Measurements from ENCODE around the gene OR6B1.
"Not testable (repeated sequence)": the region's sequence is repeated elsewhere in the genome, so short reads cannot be mapped to it uniquely, and the experiment has no call there.

The OR6B1 gene

GRCh38 chr7:144006692-144007042 lies 6.5 kb downstream of the OR6B1 start:
- TF ChIP-seq ZNF384 (IDR thresholded peaks at IDR 0.05) (no peak), HDGF (IDR thresholded peaks at IDR 0.05; ENCODE audit: borderline replicate concordance) (no peak), FOXK2 (IDR thresholded peaks at IDR 0.05) (no peak), TARDBP (IDR thresholded peaks at IDR 0.05) (no peak), CTBP1 (IDR thresholded peaks at IDR 0.05; ENCODE audit: borderline replicate concordance) (no peak), ELF4 (IDR thresholded peaks at IDR 0.05) (no peak)
- POLR2A ChIA-PET, result no interaction called here

DNA sequence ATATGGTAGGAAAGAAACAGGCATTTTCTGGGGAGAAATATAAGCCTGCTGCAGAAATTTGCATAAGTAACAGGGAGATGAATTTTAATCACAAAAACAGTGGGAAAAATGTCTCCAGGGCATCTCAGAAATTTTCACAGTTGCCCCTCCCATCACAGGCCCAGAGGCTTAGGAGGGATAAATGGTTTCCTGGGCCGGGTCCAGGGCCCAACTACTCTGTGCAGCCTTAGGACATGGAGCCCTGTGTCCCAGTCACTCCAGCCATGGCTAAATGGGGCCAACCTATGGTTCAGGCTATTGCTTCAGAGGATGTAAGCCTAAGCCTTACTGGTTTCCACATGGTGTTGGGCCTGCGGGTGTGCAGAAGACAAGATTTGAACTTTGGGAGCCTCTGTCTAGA lies 9.2 kb downstream of the OR6B1 start:
- ChIA-PET CTCF (no interaction called here), POLR2A (no interaction called here)
- DNase-seq (ENCODE audit: extremely low spot score), result no peak
- no peak for TF ChIP-seq ZNF384 (IDR thresholded peaks at IDR 0.05)
- TF ChIP-seq, protein P1, sequence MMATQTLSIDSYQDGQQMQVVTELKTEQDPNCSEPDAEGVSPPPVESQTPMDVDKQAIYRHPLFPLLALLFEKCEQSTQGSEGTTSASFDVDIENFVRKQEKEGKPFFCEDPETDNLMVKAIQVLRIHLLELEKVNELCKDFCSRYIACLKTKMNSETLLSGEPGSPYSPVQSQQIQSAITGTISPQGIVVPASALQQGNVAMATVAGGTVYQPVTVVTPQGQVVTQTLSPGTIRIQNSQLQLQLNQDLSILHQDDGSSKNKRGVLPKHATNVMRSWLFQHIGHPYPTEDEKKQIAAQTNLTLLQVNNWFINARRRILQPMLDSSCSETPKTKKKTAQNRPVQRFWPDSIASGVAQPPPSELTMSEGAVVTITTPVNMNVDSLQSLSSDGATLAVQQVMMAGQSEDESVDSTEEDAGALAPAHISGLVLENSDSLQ (IDR thresholded peaks at IDR 0.05), result no peak
- no peak for TF ChIP-seq FOXM1 (IDR thresholded peaks at IDR 0.05; ENCODE audit: borderline replicate concordance)

More at GRCh38 chr7:144006692-144007042, 6.5 kb downstream of the OR6B1 start:
- CTCF ChIA-PET, result no interaction called here
- no peak for DNase-seq (ENCODE audit: extremely low spot score)

- POLR2A ChIA-PET, CTCF ChIA-PET: not testable (repeated sequence)
Measured at GRCh38 chr7:144010061-144010460, 9.9 kb downstream of the OR6B1 start.

GRCh38 chr7:144010821-144011220 lies 10.7 kb downstream of the OR6B1 start:
- POLR2A ChIA-PET; DNase-seq (ENCODE audit: extremely low spot score); CTCF ChIA-PET: not testable (repeated sequence)

More at GRCh38 chr7:144010061-144010460, 9.9 kb downstream of the OR6B1 start:
- DNase-seq (ENCODE audit: extremely low spot score), result not testable (repeated sequence)

DNA sequence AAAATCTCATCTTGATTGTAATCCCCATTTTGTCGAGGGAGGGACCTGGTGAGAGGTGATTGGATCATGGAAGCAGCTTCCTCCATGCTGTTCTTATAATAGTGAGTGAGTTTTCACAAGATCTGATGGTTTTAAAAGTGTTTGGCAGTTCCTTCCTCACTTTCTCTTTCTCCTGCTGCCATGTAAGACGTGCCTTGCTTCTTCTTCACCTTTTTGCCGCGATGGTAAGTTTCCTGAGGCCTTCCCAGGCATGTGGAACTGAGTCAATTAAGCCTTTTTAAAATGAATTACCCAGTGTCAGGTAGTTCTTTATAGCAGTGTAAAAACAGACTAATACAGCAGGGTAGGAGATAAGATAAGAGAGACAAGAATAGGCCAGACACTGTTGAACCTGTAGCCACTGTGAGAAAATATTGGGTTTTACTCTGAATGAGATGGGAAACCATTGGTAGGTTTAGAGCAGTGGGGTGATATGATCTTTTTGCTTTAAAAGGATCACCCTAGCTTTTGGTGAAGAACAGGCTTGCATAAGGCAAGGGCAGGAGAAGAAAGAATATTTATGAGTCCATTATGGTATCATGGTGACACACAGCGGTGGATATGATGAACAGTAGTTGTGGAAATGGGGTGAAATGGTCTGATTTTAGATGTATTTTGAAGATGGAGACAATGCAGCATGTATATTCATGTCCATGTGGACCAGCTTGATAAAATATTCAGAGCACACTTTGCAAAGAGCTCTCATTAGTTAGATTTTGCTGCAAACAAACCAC lies 11.5 kb downstream of the OR6B1 start:
- ChIA-PET CTCF (interaction anchor here (0.7 kb wide), 1 partner anchor 426 kb away, joined by 4 read pairs; no protein-coding TSS in a partner anchor), POLR2A (no interaction called here)
- TF ChIP-seq CTBP1 (IDR thresholded peaks at IDR 0.05; ENCODE audit: borderline replicate concordance) (no peak), NFRKB (IDR thresholded peaks at IDR 0.05) (no peak), LEF1 (IDR thresholded peaks at IDR 0.05; ENCODE audit: borderline replicate concordance) (no peak), TARDBP (IDR thresholded peaks at IDR 0.05) (no peak), ELF4 (IDR thresholded peaks at IDR 0.05) (no peak), FOXK2 (IDR thresholded peaks at IDR 0.05) (no peak), ARNT (IDR thresholded peaks at IDR 0.05) (no peak), FOXA1 (IDR thresholded peaks at IDR 0.05) (no peak), HDGF (IDR thresholded peaks at IDR 0.05; ENCODE audit: borderline replicate concordance) (no peak)
- TF ChIP-seq, protein P1 (IDR thresholded peaks at IDR 0.05), result no peak
- DNase-seq (ENCODE audit: extremely low spot score), result no peak

DNA sequence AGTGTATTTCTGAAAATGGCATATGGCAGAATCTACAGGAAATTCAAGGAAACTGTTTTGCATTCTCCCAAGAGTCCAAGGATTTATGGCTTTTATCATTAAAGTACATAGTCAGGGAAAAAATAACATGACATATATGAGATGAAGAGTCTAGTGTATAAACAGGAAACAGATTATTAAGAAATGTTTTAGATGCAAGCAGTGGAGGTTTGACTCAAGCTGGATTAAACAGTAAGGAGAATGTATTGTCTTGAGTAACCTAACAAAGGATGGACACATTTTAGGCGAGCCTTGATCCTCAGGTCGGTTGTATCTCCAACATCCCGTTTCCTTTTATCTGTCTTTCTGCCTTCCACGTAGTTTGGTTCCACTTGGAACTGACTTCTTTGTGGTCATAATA lies 17.9 kb downstream of the OR6B1 start:
- no peak for TF ChIP-seq FOXM1 (IDR thresholded peaks at IDR 0.05; ENCODE audit: borderline replicate concordance)
- TF ChIP-seq ARNT (IDR thresholded peaks at IDR 0.05), result no peak
- no peak for TF ChIP-seq NFRKB (IDR thresholded peaks at IDR 0.05)
- TF ChIP-seq ELF4 (IDR thresholded peaks at IDR 0.05), result no peak
- TF ChIP-seq FOXK2 (IDR thresholded peaks at IDR 0.05), result no peak
- TF ChIP-seq L3MBTL2 (conservative IDR thresholded peaks at IDR 0.05), result no peak
- TF ChIP-seq BHLHE40 (IDR thresholded peaks at IDR 0.05; ENCODE audit: borderline replicate concordance), result no peak
- TF ChIP-seq CTBP1 (IDR thresholded peaks at IDR 0.05; ENCODE audit: borderline replicate concordance), result no peak
- no peak for TF ChIP-seq HDGF (IDR thresholded peaks at IDR 0.05; ENCODE audit: borderline replicate concordance)
- TF ChIP-seq, protein P1 (IDR thresholded peaks at IDR 0.05), result no peak
- no peak for TF ChIP-seq LEF1 (IDR thresholded peaks at IDR 0.05; ENCODE audit: borderline replicate concordance)
- no peak for TF ChIP-seq SP1 (IDR thresholded peaks at IDR 0.05)
- no peak for TF ChIP-seq ZNF384 (IDR thresholded peaks at IDR 0.05)
- no peak for TF ChIP-seq TARDBP (IDR thresholded peaks at IDR 0.05)
- no peak for TF ChIP-seq FOXA1 (IDR thresholded peaks at IDR 0.05)
- TF ChIP-seq SUZ12 (IDR thresholded peaks at IDR 0.05), result no peak
- ChIA-PET POLR2A (no interaction called here), CTCF (no interaction called here)
- DNase-seq (ENCODE audit: extremely low spot score), result no peak

GRCh38 chr7:144019457-144019856 lies 19.3 kb downstream of the OR6B1 start:
- ChIA-PET POLR2A (no interaction called here), CTCF (no interaction called here)
- no peak for TF ChIP-seq ZNF384 (IDR thresholded peaks at IDR 0.05)
- no peak for TF ChIP-seq FOXM1 (IDR thresholded peaks at IDR 0.05; ENCODE audit: borderline replicate concordance)
- no peak for TF ChIP-seq L3MBTL2 (conservative IDR thresholded peaks at IDR 0.05)
- no peak for TF ChIP-seq CTBP1 (IDR thresholded peaks at IDR 0.05; ENCODE audit: borderline replicate concordance)
- TF ChIP-seq, protein P1 (IDR thresholded peaks at IDR 0.05), result no peak
- no peak for TF ChIP-seq BHLHE40 (IDR thresholded peaks at IDR 0.05; ENCODE audit: borderline replicate concordance)
- TF ChIP-seq LEF1 (IDR thresholded peaks at IDR 0.05; ENCODE audit: borderline replicate concordance), result no peak
- TF ChIP-seq SP1 (IDR thresholded peaks at IDR 0.05), result no peak
- TF ChIP-seq FOXA1 (IDR thresholded peaks at IDR 0.05), result no peak
- TF ChIP-seq ELF4 (IDR thresholded peaks at IDR 0.05), result no peak
- no peak for TF ChIP-seq FOXK2 (IDR thresholded peaks at IDR 0.05)
- TF ChIP-seq HDGF (IDR thresholded peaks at IDR 0.05; ENCODE audit: borderline replicate concordance), result no peak
- TF ChIP-seq NFRKB (IDR thresholded peaks at IDR 0.05), result no peak
- no peak for TF ChIP-seq TARDBP (IDR thresholded peaks at IDR 0.05)
- DNase-seq (ENCODE audit: extremely low spot score), result no peak
